Measurements from ENCODE around the gene SLC4A1AP. TPM values are rescaled to one million over a fixed set of nuclear protein-coding genes. Genes with fewer than 3 reads are reported as not detected.

Gene SLC4A1AP
- total and polyA plus RNA-seq, 2 donors (not counting 1 experiment from before 2014, with no cell fraction given): 8.9 to 23.1 TPM

- Histone ChIP-seq H3K9me3 (ENCODE audit: control extremely low read depth in 1 of 3, control insufficient read depth in 2 of 3, insufficient read depth in 1 of 3, low read length in 2 of 3) (peaks cover 0 to 3% (median 0%) of the 10 kb centered on the region in 3 donors), H2AFZ (ENCODE audit: insufficient read depth, low read depth, low read length, poor library complexity, severe bottlenecking) (peak overlapping the region; percentile 99), H3K27ac (ENCODE audit: low read length in 2 of 2) (peak overlapping the region; percentile 75 to 99), H3K4me2 (replicated peaks; ENCODE audit: low read depth, low read length, poor library complexity, severe bottlenecking) (peak overlapping the region; percentile 96), H3K4me3 (ENCODE audit: control extremely low read depth in 1 of 5, extremely low read depth in 1 of 5, insufficient read depth in 1 of 5, low read depth in 2 of 5, low read length in 4 of 5) (peak overlapping the region; percentile 75 to 100 (median 97)), H3K9ac (ENCODE audit: low read length) (peak overlapping the region; percentile 98), H3K36me3 (replicated peaks in 1 of 2; ENCODE audit: control extremely low read depth in 1 of 2, control insufficient read depth in 1 of 2, extremely low read depth in 1 of 2, insufficient read depth in 2 of 2, low read length in 1 of 2) (peaks cover 6 to 43% of the 10 kb centered on the region in 2 experiments), H3K79me2 (ENCODE audit: control insufficient read depth, insufficient read depth, low read length) (peaks cover 42% of the 10 kb centered on the region), H3K4me1 (ENCODE audit: control insufficient read depth in 2 of 2, insufficient read depth in 2 of 2, low read length in 2 of 2) (peaks cover 19 to 23% of the 10 kb centered on the region in 2 donors), H3K27me3 (replicated peaks in 1 of 4; ENCODE audit: control extremely low read depth in 1 of 4, control insufficient read depth in 3 of 4, insufficient read depth in 4 of 4, low read length in 3 of 4) (no peaks in the 10 kb centered on the region), H4K20me1 (ENCODE audit: control insufficient read depth, insufficient read depth, low read length, poor library complexity, severe bottlenecking) (no peaks in the 10 kb centered on the region)
- H3K27me3 Mint-ChIP-seq: no peaks in the 10 kb centered on the region
- ATAC-seq (ENCODE audit: low read depth) (no peak), DNase-seq (no peak)
- H3K4me1 Mint-ChIP-seq: peaks cover 42% of the 10 kb centered on the region
- ChIA-PET CTCF (interaction anchor here (1.3 to 2.3 kb wide), 2 partner anchors 19 to 293 kb away, joined by 3 to 22 read pairs; partner anchors contain the start of gene SNX17), POLR2A (interaction anchor here (1.4 to 1.6 kb wide), 2 partner anchors 35 to 293 kb away, joined by 4 to 6 read pairs; partner anchors contain the start of genes CCDC121, GPN1 and SNX17)
- peak overlapping the region; percentile 99 for H3K27ac Mint-ChIP-seq
- 2% methylated on average over 28 of the region's 28 CpGs for WGBS (ENCODE audit: insufficient coverage)
- peak overlapping the region; percentile 99 for H3K4me3 Mint-ChIP-seq
- intact Hi-C loops (cut with micrococcal nuclease): loop anchor here (10.0 kb wide), 1 partner anchor 79 kb away; the partner anchor contains the start of gene ZNF512
- TF ChIP-seq CTCF (IDR thresholded peaks at IDR 0.05) (no peak), EZH2 (IDR thresholded peaks at IDR 0.05; ENCODE audit: borderline replicate concordance, insufficient read depth, low read depth, low read length, poor library complexity, severe bottlenecking) (no peak)
- no peaks in the 10 kb centered on the region for H3K9me3 Mint-ChIP-seq (ENCODE audit: insufficient read depth)
Observed at GRCh38 chr2:27664154-27664574, 475 bp downstream of the SLC4A1AP start.
